T-helper 2 cell treated with Interferon-gamma antibody and Interleukin-4, amounts not matched to agents 100 ng/mL and 5 ng/mL, for 36 hours (primary cell): ENCODE data around the gene CTSS. TPM values are rescaled to one million over a fixed set of nuclear protein-coding genes. Genes with fewer than 3 reads are reported as not detected.

Experiments used
- intact Hi-C: fragments of 100-400 bp; cut with micrococcal nuclease; formaldehyde crosslinking; loops from one replicate; pipeline ENCODE4 v1.15.1; 2023
- total RNA-seq: library from RNA; stranded (reverse); gene quantifications from 2 replicates; pipeline ENCODE4 v1.2.3, GENCODE V29; 2022

The CTSS gene
- total RNA-seq, 1 donor from 2014 or later = 80.4 TPM

DNA sequence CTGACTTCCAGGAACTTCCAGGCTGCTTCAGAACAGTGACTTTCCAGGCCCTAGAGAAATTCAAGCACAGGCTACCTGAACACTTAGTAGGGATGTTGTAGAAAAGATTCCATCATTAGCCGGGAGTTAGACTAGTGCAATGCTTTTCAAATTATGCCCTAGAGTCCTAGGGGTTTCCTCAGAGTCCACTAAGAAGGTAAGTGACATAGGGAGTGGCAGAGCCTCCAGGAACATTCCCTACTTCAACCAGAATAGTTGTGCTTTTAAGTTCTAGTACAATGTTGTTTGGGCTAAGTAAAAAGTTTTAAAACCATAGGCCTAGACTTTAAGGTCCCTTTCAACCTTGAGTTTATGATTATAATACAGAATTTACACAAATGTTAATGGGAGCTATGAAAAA, 59.5 kb downstream of the CTSS start:
- intact Hi-C loops = no loop called here

DNA sequence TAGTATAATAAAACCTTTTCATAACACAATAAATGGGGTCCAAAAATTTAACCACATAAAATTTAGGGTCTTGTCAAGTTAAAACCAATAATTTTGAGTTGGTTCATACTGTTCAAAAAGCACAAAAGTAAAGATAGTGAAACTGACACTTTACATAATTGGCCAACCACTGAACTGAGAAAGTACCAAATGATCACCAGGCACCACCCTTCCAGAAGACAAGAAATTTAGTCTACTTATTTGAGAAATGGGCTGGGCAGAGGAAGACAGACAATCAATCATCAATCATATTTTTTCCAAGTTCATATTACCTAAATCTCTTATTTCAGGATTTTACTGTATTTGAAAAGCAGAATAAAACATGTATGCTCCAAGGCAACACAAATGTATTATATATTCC, 62.2 kb downstream of the CTSS start:
- intact Hi-C loops = no loop called here

DNA sequence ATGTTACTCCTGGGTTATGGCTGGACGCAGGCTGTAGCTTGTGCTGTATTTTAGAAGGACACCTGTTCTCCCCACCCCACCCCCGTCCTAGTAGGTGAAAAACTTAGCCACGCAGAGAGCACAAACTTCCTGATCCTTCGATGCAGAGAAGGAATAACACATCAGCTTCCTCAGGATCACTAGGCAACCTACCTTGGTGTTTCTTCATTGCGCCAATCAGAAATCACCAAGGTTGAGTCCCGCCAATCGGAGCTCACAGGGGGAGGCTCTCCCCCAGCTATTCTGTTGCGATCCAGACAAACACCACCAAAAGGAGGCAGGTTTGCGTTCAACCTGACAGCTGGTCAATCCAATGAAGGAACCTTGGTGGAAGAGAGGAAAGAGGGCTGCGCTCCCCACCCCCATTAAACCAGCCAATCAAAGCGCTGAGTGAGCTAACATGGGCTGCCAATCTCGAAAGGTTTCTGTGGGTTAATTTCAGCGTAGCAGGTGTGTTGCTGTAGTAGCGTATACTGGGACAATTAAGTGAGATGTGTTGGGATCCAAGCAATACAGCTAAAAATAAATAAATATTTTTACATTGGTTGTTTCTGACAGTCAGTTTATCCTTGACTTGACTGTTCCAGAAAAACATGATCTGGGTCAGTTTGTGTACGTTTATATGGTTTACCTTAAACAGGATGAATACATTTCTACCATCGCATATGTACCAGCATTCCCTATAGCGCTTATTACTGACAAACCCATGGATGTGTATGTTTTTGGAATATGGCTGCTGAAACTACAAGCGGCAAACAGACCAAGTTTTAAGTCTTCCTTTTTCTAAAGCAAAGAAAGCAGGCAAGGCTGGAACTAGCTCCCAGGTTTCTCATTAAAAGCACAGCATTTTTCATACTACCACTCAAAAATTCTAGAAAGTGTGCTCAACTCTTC, 68.3 kb downstream of the CTSS start, which contains the start of gene GOLPH3L:
GOLPH3L (minus strand) TSS at position 160 of the 933 bp plus-strand sequence. CDS start 2,316 bp downstream, outside the sequence.
- intact Hi-C loops = loop anchor here (1.0 to 5.0 kb wide), 2 partner anchors 68 to 230 kb away; partner anchors contain the start of genes ENSA and SETDB1

DNA sequence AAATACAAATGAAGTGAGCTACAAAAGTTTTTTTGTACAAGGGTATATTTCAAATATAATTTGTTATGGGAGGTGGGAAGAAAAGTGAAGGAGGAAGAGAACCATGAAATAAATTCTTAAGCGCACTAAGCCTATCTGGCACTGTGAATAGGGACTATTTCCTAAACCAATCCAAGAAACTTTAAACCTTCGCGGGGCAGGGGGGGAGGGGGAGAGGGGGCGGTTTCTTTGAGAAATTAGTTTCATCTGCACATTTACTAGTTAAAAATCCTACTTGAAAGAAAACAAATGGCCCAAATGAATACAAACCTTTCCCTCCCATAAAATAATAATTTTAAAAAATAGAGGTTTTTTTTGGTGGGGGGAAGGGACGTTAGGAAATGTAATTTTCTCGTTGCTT, 69.0 kb downstream of the CTSS start:
- intact Hi-C loops = loop anchor here (5.0 kb wide), 1 partner anchor 231 kb away; the partner anchor contains the start of gene SETDB1

DNA sequence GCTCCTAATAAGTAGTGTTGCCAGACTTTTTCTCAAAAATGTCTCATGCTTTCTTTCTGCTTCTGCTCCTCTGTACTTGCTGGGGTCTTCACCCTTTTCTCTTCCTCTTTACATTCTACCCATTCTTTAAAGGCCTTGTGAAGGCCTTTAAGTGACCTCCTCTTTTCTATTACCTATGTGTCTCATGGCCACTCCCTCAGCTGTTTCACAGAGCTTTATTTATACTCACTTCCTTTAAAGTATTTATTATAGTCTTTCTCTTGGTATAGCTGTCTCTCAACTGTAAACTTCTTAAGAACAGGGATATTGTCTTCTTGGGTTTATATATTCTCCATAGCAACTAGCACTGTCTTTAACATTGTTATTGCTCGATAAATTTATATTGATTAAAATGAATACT, 69.4 kb downstream of the CTSS start:
- intact Hi-C loops = loop anchor here (5.0 kb wide), 1 partner anchor 231 kb away; the partner anchor contains the start of gene SETDB1

DNA sequence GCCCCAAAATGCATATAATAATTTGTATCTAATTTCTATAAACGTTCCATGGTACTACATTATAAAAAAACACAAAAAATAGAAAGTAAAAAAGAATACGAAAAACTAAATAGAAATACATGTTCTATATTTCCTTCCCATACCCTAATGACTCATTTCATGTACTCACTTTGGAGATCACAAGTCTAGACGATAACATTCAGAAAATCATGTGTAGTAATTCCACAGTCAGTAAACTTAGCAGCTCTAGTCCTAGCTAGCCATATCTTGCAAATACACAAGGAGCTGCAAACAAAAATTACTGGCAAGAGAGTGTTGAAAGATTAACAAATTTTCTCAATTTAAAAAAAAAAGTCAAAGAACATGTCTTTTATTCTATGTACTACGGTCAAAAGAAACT, 70.0 kb downstream of the CTSS start:
- intact Hi-C loops = loop anchor here (5.0 kb wide), 1 partner anchor 232 kb away; the partner anchor contains the start of gene SETDB1

DNA sequence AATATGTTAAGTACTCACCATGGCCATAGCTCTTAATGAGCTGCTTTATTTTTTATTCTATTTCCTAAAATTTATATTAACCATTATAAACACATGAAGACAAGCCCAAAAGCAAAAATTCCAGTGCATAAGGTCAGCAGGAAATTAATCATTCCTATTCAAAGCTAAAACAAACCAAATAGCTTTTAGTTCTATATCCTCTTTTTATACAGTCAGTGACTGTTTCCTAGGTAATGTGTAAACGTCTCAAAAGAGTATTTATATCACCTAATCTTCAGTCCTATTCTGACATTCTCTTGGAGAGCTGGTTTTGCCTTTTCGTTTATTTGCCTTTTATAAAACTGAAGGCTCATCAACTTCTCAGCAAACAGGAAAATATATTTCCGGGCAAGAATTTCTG, 72.9 kb downstream of the CTSS start:
- intact Hi-C loops = no loop called here

DNA sequence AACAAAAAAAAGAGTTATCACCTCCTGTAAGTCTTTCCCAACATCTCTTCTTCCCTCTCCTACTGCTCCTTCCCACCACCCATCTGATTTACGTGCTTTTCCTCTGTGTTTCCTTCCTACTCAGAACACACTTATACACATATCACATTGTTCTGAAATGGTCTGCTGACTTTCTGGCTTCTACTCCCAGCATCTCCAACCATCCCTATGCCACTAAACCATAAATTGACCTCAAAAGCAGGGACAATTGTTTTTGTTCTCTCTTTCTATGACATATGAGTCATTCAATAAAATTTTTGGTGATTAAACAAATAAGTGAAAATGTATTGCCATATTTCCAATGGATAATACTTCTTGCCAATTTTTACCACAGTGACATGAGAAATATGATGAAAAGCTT, 76.8 kb downstream of the CTSS start:
- intact Hi-C loops = no loop called here

DNA sequence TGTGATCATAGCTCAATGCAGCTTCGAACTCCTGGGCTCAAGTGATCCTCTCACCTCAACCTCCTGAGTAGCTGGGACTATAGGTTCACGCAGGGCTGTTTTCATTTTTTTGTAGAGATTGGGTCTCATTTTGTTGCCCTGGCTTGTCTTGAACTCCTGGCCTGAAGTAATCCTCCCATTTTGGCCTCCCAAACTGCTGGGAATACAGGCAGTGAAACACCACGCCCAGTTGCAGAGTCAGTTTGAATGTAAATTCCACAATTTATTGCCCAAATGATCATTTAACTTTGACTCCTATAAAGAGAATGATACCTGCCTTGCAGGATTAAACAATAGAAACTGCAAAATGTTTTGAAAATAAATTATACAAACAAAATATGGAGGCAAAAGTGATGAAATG, 79.3 kb downstream of the CTSS start:
- intact Hi-C loops = no loop called here

DNA sequence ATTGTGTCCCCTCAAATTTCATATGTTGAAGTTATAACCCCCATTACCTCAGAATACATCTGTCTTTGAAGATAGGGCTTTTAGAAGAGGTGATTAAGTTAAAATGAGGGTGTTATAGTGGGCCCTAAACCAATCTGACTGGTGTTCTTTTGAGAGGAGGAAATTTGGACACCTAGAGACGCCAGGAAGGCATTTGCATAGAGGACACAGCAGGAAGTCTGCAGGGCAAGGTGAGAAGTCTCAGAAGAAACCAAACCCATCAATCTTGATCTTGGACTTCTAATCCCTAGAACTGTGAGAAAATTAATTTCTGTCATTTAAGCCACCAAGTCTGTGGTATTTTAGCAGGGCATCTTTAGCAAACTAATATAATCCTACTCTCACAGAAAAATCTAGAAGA, 81.7 kb downstream of the CTSS start:
- intact Hi-C loops = no loop called here

Other genes with a start within 250 kb of the CTSS start
- gene ADAMTSL4, start 216.4 kb downstream of the CTSS start, total RNA-seq = 0.39 and 0.41 TPM in 2 replicates
- gene MCL1, start 186.2 kb downstream of the CTSS start, total RNA-seq = 245 and 248 TPM in 2 replicates
- 193 and 202 TPM in 2 replicates for gene ENSA, start 136.2 kb downstream of the CTSS start, total RNA-seq
- 23.8 and 24.4 TPM in 2 replicates for gene GOLPH3L, start 68.6 kb downstream of the CTSS start, total RNA-seq
- 0.25 and 0.39 TPM in 2 replicates for gene HORMAD1, start 44.9 kb downstream of the CTSS start, total RNA-seq
- gene CTSK, start 42.5 kb upstream of the CTSS start, total RNA-seq = 4.3 and 4.5 TPM in 2 replicates
- 38.1 and 40.5 TPM in 2 replicates for gene ARNT, start 110.8 kb upstream of the CTSS start, total RNA-seq
- not detected in 2 replicates for gene CTXND2, start 121.4 kb upstream of the CTSS start, total RNA-seq
- gene SETDB1, start 160.6 kb upstream of the CTSS start, total RNA-seq = 52.2 and 52.4 TPM in 2 replicates
- 167 and 172 TPM in 2 replicates for gene CERS2, start 209.1 kb upstream of the CTSS start, total RNA-seq
- 0.09 TPM in 1 of 2 replicates, not detected in the other for gene ANXA9, start 216.5 kb upstream of the CTSS start, total RNA-seq
- 20.9 and 21.4 TPM in 2 replicates for gene MINDY1, start 241.1 kb upstream of the CTSS start, total RNA-seq
- 13.9 and 16.6 TPM in 2 replicates for gene PRUNE1, start 242.7 kb upstream of the CTSS start, total RNA-seq